Measurements from ENCODE around the gene PRKCH. TPM values are rescaled to one million over a fixed set of nuclear protein-coding genes. Genes with fewer than 3 reads are reported as not detected.
A peak's percentile ranks its signal among the peaks of the same experiment; 100 is the strongest.

PRKCH gene
- total and polyA plus RNA-seq, 10 of the 15 experiments (the other 5 are each of a cell fraction or from before 2014, with no cell fraction given) = 10.7 to 140 (median 33.2) TPM

DNA sequence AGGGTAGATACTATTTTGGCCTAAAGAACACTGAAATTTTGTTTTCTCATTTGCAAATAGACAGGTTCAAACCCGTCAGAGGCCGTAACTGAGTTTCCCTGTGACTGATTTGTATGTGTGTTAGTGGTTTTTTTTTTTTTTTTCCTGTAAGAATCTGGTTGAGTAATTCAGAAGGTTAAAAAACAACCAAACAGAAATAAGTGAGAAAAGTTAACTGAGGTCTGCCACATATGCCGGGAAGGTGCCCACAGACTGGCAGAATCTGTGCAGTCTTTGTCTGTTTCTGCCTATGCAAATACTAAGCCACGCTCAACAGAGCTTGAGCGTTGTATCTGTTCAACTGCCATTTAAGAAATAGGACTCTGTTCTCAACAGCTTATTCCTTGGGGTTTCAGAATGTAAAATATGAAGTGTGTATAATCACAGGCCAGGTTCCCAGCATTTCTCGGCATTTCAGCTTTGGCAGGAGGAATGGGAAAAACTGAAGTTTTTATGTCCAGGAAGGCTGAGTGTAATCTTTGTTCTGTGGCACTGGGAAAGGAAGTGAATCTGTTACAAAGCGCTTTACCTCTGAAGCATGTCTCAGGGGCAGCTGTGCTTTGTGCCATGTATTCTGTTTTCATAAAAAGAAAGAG is 181.9 kb downstream of the PRKCH start (continued):
- TF ChIP-seq RELB (IDR thresholded peaks at IDR 0.05; ENCODE audit: low read depth) (0 out of 2 replicates have a peak, but pooled peaks have one; percentile 48), SUZ12 (IDR thresholded peaks at IDR 0.05; ENCODE audit: unreplicated experiment) (no peak), KDM1A (IDR thresholded peaks at IDR 0.05; ENCODE audit: borderline replicate concordance) (no peak), CUX1 (IDR thresholded peaks at IDR 0.05; ENCODE audit: insufficient replicate concordance, low read depth, low read length) (peak; percentile 77)
- TF ChIP-seq, protein P1, sequence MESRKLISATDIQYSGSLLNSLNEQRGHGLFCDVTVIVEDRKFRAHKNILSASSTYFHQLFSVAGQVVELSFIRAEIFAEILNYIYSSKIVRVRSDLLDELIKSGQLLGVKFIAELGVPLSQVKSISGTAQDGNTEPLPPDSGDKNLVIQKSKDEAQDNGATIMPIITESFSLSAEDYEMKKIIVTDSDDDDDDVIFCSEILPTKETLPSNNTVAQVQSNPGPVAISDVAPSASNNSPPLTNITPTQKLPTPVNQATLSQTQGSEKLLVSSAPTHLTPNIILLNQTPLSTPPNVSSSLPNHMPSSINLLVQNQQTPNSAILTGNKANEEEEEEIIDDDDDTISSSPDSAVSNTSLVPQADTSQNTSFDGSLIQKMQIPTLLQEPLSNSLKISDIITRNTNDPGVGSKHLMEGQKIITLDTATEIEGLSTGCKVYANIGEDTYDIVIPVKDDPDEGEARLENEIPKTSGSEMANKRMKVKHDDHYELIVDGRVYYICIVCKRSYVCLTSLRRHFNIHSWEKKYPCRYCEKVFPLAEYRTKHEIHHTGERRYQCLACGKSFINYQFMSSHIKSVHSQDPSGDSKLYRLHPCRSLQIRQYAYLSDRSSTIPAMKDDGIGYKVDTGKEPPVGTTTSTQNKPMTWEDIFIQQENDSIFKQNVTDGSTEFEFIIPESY (IDR thresholded peaks at IDR 0.05) = no peak

All from GM12878 (cell line).